H54 (cell line): Measurements from ENCODE around the gene TBX20.

ENCODE experiments used
- DNase-seq: peaks from one replicate; pipeline ENCODE4 v3.0.0; 2011; ENCODE audit warnings: low spot score, mixed read lengths; ENCODE audit not compliant: insufficient read length
- FAIRE-seq: peaks from 3 replicates; lab custom pipeline; 2011; peaks lifted over from hg19 to GRCh38; lab: Jason Lieb, UNC
- POLR2A ChIP-seq: IDR thresholded peaks from 2 replicates; pipeline ENCODE4 v1.6.1; 2011; ENCODE audit warnings: low read depth, mild to moderate bottlenecking, low read length

TBX20 gene

GRCh38 chr7:35253710-35254495 is at the start of gene TBX20:
TBX20 (minus strand) TSS chr7:35254100; CDS start chr7:35253620, 480 bp downstream.
- TF ChIP-seq POLR2A = no peak
- no peak for DNase-seq
- FAIRE-seq = no peak

- no peak for DNase-seq
- FAIRE-seq = no peak
- TF ChIP-seq POLR2A = no peak
Observed at GRCh38 chr7:35289376-35289775, 35.5 kb upstream of the TBX20 start.

GRCh38 chr7:35286986-35287385 is 33.1 kb upstream of the TBX20 start:
- FAIRE-seq (no peak), DNase-seq (no peak)
- no peak for TF ChIP-seq POLR2A

- FAIRE-seq (no peak), DNase-seq (no peak)
- no peak for TF ChIP-seq POLR2A
Observed at GRCh38 chr7:35286422-35286821, 32.5 kb upstream of the TBX20 start.

GRCh38 chr7:35285799-35286198 is 31.9 kb upstream of the TBX20 start:
- FAIRE-seq (no peak), DNase-seq (no peak)
- no peak for TF ChIP-seq POLR2A

- DNase-seq = no peak
- TF ChIP-seq POLR2A = no peak
- no peak for FAIRE-seq
Observed at GRCh38 chr7:35280902-35281301, 27.0 kb upstream of the TBX20 start.

GRCh38 chr7:35277359-35277758 is 23.5 kb upstream of the TBX20 start:
- FAIRE-seq (no peak), DNase-seq (no peak)
- no peak for TF ChIP-seq POLR2A

GRCh38 chr7:35272246-35272645 is 18.3 kb upstream of the TBX20 start:
- TF ChIP-seq POLR2A = no peak
- FAIRE-seq (no peak), DNase-seq (no peak)

- no peak for TF ChIP-seq POLR2A
- DNase-seq (no peak), FAIRE-seq (no peak)
Observed at GRCh38 chr7:35268953-35269352, 15.1 kb upstream of the TBX20 start.

- FAIRE-seq (no peak), DNase-seq (no peak)
- TF ChIP-seq POLR2A = no peak
Observed at GRCh38 chr7:35267411-35267810, 13.5 kb upstream of the TBX20 start.

- DNase-seq (no peak), FAIRE-seq (no peak)
- TF ChIP-seq POLR2A = no peak
Observed at GRCh38 chr7:35263396-35263795, 9.5 kb upstream of the TBX20 start.

GRCh38 chr7:35261476-35262285 is 7.8 kb upstream of the TBX20 start:
- FAIRE-seq (no peak), DNase-seq (no peak)
- TF ChIP-seq POLR2A = no peak

GRCh38 chr7:35261041-35261440 is 7.1 kb upstream of the TBX20 start:
- DNase-seq (no peak), FAIRE-seq (no peak)
- no peak for TF ChIP-seq POLR2A

GRCh38 chr7:35260246-35260645 is 6.3 kb upstream of the TBX20 start:
- DNase-seq (no peak), FAIRE-seq (no peak)
- TF ChIP-seq POLR2A = no peak
